Measurements from ENCODE around the gene GPC5.
A peak's percentile ranks its signal among the peaks of the same experiment; 100 is the strongest.

The GPC5 gene

DNA sequence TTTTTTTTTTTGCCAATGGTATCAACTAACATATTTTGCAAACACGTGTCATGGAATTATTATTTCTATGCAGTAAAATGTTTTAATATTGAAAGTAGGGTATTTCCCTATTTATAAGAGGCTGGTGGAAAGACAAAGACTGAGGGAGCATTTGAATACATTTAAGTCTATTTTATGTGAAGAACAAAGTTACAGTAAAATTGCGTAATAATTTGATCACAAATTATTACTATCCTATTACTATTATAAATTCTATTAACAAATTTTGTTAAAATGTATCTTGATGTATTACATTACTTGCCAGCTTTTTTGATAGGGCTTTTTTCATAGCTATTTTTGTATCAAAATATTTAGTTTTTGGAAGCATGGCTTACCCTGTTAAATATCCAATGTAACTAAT is 58.4 kb downstream of the GPC5 start:
- no peak for DNase-seq (ENCODE audit: low spot score)

DNA sequence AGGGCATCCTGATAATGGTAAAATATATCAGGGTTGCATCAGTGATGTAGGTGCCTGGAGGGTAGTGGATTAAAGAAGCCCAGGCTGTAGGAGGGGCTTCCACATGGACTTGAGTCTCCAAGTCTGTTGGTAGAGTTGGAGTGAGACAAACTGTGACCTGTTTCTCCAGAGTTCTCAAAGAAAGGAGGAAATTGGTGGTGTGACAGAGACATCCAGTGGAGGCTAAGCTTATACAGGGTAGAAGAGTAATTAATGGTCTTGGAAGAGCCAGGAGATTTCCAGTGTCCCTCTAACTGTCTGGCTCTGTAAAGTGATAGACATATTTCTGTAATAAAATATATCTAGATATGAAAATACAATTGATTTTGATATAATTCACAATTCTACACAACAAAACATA is 61.1 kb downstream of the GPC5 start:
- DNase-seq (ENCODE audit: low spot score) = no peak

DNA sequence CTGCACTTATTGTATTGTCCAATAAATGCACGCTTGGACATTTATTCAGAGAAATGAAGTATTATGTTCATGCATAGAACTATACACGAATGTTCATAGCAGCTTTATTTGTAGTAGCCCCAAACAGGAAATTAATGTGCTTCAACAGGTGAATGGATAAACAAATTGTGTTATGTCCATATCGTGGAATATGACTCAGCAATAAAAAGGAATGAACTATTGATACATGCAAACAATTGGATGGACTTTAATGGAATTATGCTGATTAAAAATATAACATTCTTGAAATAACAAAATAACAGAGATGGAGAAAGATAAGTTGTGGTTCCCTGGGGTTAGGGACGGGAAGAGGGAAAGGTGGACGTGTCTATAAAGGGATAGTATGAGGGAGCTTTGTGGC is 65.9 kb downstream of the GPC5 start:
- no peak for DNase-seq (ENCODE audit: low spot score)

DNA sequence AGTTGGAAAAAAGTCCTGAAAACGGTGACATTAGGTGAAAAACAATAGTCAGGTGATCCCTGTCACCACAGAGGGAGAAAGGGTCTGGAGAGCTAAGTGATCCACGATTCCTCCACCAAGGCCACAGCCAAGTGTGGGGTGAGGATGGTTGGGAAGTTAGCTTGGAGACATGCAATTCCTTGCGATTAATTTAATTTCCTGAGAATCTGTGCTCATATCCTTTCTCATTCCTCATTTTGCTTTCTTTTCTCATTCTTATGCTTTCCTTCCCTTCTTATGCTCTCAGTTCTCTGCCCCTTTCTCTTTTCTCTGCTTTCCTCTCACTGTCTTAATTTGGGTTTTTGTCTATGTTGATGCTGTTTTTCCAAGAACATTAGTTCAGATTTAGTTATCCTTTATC is 68.8 kb downstream of the GPC5 start:
- DNase-seq (ENCODE audit: low spot score) = no peak

DNA sequence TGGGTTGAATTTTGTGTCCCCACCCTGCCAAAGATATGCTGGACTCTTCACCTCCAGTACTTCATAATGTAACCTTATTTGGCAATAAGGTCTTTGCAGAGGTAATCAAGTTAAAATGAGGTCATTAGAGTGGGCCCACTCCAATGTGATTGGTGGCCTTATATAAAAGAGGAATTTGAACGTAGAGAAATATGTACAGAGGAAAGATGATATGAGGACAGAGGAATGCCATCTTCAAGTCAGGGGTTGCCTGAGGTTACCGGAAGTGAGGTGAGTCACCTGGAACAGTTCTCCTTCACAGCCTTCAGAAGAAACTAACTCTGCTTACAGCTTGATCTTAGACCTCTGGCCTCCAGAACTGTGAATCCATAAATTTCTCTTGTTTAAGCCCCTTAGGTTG is 69.9 kb downstream of the GPC5 start:
- peak; percentile 32 for DNase-seq (ENCODE audit: low spot score)

DNA sequence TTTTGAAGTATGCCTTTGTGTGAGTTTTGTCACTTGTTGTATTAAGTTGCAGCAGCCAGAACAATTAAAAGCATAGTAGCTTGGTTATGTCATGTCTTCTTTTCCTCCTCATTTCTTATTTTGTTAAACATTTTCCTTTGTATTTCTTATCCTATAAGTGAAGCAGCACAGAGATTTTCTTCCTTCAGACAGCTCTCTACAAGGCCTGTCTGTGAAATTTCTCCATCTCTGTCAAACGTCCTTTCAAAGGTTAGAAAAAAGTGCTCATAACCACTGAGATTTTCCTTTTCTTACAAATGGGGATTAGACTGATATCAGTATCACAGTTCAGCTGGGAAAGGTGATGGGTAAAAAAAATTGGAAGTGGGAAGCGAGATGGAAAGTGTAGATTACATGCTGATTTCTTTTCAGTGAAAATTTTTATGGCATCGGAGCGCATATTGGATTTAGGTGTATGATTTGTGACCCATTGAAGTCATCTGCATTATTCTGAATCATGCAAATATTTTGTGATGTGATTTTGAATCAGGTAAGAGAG is 71.7 kb downstream of the GPC5 start:
- DNase-seq (ENCODE audit: low spot score) = no peak

DNA sequence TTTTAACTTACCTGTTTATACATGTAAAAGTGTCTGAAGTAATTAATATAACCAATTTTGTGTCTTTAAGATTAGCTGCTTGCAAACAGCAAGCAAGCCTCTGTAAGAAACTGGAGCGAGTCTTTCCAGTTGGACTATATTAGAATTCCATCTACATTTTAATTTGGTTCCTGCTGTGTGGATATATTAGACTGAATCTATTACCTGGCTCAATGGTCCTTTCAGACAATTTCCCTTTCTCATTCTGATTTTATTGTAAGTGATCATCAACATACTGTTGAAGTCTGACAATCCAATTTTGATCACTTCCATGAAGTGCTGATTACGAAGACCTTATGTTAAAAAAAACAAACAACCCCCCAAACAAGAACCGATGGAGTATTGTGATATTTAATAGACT is 72.3 kb downstream of the GPC5 start:
- DNase-seq (ENCODE audit: low spot score) = no peak

DNA sequence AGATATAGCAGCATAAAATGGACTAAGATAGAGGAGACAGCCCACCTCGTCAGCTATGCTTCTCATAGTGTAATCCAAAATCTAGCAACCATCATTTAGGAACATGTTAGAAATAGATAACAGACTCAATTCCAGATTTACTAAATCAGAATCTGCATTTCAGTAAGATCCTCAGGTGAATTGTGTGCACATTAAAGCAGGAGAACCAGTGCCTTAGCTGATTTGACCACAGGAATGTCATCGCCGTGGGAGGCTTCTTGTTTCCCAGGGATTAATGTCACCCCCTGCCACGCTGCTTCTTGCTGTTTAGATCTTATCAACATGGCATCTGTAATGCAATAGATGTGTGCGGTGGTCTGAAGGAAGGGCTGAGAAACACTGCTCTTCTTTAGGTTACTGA is 84.0 kb downstream of the GPC5 start:
- peak; percentile 39 for DNase-seq (ENCODE audit: low spot score)

DNA sequence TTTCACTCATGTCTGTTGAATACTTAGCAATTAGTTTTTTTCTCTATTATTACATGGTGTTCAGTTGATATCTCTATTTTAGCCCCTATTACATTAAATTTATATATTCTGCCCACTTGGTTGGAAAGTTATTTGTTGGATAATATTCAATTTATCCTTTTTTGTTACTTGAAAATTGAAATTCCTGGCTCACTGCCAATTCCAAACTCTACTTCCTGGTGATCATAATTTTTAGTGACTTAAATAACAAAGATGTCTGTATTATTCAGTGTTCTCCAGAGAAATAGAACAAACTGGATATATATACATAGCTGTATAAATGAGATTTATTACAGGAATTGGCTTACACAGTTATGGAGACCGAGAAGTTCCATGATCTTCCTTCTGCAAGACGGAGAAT is 93.6 kb downstream of the GPC5 start:
- no peak for DNase-seq (ENCODE audit: low spot score)

DNA sequence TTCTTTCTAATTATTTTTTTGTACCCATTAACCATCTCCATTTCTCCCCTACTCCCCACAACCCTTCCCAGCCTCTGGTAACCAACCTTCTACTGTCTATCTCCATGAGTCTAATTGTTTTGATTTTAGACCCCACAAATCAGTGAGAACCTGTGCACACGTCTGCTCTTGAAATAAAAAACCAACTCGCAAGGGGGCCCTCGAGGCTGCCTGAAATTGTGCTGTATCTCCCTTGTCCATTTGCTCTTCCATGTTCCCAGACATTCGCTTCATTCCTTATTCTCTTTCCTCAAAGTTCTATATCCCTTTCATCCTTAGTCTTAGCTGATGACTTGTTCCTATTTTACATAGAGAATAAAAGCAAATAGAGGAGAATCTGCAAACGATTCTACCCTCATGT is 95.0 kb downstream of the GPC5 start:
- DNase-seq (ENCODE audit: low spot score) = no peak

DNA sequence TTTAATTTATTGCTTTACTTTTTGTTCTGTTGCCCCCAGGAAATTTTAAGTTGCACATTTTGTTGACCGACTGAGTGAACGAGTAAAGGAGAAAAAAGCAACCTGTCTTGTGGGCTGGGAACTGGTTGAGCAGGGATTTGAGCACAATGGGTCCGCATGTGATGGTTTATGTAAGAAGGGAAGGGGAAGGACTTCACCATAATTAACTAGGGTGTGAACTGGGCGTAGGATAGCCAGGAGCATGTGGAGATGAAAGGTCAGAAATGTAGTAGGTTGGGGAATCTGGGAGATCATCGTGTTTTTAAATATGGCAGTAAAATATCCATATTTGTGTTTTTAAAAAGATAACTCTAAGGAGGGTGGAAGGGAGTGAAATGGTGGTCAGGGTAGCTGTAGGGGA is 99.9 kb downstream of the GPC5 start:
- DNase-seq (ENCODE audit: low spot score) = no peak

DNA sequence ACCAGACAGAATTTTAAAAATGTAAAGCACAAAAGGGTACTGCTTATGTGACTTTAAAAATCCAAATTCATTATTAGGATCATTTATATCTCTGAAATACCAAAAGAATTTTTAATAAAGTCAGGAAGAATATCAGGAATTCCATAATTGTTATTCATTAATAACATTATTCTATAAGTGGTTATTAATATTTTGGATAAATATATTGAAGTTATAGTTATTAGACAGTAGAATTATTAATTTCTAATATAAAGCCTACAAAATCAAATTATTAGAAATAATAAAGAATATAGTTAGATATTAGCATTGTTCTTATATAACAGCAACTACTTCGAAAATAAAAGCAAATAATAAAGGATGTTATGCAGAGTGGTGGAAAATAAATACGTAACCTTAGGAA is 105.8 kb downstream of the GPC5 start:
- DNase-seq (ENCODE audit: low spot score) = no peak

DNA sequence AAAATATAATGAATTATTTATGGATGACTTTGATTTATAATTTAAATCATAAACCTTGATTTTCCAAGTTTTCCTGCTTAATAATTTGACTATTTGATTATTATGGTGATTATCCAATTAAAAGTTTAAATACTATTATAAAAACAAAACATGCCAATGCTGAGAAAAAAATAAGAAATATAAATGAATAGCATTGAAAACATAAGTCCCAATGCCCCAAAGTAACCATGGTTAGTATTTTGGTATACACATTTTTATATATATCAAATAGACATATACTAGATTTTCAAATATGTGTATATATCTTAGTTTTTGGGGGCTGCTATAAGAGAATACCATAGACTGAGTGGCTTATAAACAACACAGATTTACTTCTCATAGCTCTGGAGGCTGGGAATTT is 108.3 kb downstream of the GPC5 start:
- no peak for DNase-seq (ENCODE audit: low spot score)

DNA sequence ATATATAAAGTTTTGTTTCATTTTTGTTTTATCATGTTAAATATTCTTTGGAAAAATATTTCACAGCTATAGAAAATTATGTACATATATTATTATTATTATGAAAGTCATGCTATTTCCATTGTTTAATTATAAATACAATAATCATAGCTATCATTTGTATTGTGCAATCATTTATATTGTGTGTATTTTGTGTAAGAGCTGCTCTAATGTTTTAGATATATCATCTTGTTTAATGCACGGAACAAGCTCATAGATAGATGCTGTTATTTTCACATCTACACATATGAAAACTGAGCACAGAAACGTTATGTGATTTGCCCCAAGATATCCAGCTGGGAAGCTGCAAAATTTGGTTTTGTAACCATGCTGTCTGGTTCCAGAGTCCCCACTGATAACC is 111.6 kb downstream of the GPC5 start:
- DNase-seq (ENCODE audit: low spot score) = no peak

DNA sequence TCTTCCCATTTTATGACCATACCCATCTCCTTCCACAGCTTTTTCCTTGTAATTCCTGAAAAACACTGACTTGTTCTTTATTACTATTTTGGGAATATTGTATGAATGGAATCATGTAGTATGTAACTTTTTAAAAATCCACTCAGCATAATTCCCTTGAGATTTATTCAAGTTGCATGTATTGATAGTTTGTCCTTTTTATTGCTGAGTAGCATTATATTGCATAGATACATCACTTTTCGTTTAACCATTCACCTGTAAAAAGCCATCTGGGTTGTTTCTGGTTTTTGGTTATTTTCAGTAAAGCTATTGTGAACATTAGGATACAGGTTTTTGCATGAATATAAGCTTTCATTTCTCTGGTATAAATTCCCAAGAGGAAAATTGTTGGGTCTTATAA is 115.4 kb downstream of the GPC5 start:
- DNase-seq (ENCODE audit: low spot score) = no peak

DNA sequence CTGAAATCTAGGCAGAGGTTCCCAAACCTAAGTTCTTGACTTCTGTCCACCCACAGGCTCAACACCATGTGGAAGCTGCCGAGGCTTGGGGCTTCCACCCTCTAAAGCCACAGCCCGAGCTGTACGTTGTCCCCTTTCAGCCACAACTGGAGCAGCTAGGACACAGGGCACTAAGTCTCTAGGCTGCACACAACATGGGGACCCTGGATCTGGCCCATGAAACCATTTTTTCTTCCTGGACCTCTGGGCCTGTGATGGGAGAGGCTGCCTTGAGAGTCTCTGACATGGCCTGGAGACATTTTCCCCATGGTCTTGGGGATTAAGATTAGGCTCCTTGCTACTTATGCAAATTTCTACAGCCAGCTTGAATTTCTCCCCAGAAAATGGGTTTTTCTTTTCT is 118.4 kb downstream of the GPC5 start:
- DNase-seq (ENCODE audit: low spot score) = no peak

DNA sequence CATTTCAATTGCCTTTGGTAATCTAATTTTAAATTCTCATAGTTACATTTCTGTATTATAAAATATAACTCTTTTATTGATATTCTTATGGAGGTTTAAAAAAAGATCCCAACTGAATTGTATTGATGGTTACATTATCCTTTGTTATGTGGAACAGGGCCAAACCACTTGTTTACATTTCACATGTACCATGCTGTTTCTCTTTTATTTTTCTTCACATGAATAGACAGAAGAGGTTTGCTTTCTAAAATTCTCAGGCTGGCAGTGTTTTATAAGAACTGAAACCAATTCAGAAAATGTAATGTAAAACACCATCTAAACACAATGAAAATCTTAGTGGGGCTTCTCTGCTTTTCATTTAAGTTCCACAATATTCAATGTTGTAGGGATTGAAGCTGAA is 122.5 kb downstream of the GPC5 start:
- DNase-seq (ENCODE audit: low spot score) = no peak

DNA sequence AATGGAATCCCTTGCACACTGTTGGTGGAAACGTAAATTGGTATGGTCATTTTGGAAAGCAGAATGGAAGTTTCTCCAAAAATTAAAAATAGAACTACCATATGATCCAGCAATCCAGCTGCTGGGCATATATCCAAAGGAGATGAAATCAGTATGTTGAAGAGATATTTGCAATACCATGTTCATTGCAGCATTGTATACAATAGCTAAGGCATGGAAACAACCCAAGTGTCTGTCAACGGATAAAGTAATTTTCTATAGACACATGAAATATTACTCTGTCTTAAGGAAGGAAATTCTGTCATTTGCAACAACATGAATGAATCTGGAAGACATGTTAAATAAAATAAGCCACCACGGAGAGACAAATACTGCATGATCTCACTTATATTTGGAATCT is 124.7 kb downstream of the GPC5 start:
- DNase-seq (ENCODE audit: low spot score) = no peak

DNA sequence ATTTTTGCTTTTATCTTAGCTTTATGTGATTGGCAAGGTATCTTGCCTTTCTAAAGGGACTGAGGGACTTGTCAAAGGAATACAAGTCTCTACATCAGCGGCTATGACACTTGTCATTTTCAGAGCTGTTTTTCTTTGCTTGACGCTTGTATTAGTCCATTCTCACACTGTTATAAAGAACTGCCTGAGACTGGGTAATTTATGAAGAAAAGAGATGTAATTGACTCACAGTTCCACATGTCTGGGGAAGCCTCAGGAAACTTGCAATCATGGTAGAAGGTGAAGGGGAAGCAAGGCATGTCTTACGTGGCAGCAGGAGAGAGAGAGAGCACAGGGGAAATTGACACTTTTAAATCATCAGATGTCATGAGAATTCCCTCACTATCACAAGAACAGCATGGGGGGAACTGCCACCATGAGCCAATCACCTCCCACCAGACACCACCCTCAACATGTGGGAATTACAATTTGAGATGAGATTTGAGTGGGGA is 128.2 kb downstream of the GPC5 start:
- DNase-seq (ENCODE audit: low spot score) = no peak

DNA sequence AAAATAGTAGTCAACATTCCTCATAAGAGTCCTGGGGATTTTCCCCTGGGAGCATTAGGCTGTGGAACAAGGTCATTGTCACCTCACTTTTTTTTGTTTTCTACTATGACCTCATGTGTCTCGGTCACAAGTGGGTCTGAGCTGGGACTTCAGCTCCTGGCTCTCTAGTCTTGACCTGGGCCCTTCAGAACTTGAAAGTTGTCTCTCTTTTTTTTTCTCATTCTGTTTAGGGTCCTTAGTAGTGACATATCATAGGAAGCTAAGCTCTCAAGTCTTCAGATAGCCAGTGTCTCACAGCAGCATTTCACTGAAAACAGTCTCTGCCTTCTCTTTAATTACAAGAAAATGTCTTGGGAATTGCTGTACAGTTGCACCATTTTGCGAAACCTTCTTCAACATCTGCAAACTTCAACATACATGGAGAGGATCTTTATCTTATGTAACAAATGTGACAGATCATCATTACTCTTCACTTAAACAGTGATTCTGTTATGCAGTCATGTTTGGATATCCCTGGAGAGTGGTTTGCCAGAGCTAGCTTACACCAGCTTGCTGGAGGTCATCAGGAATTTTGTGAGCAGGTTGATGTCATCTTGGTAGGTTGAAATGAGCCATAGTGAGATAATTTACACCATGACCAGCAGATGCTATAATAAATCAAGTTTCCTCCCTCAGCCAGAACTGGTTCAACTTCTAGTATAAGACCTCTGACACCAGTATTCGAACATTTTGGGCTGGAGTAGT is 131.5 kb downstream of the GPC5 start:
- no peak for DNase-seq (ENCODE audit: low spot score)

DNA sequence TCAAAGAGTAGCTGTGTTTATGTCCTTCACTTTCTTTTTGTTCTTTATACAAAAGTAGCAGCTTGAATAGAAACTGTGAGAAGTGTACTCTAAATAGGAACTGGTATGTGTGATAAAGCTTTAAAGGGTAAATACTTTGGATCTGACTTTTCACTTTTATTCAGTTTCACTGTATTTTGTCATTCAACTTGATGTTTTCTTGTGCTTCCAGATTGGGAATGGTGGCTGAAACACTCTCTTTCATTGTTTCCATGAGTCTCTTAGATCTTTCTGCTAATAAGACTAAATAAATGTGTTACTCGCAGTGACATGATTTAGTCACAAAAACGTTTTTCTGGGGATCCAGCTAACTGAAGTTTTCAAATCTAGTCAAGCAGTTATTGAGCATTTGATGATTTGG is 133.2 kb downstream of the GPC5 start:
- no peak for DNase-seq (ENCODE audit: low spot score)

DNA sequence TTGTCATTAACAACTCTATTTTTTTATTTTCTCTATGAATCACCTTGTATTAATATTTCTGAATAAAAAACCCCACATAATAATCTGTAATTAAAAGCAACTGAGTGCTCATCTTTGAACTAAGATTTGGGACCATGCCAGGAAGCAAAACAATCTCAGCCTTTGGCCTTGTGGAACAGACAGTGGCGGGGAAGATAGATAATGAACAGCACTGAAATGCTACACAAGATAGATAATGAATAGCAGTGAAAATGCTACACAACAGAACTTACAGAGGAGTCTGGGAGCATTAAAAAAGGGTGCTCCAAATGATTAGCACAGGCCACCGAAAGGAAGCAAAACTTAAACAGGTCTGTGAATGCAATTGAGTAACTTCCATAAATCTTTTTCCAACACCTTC is 134.9 kb downstream of the GPC5 start:
- DNase-seq (ENCODE audit: low spot score) = no peak

DNA sequence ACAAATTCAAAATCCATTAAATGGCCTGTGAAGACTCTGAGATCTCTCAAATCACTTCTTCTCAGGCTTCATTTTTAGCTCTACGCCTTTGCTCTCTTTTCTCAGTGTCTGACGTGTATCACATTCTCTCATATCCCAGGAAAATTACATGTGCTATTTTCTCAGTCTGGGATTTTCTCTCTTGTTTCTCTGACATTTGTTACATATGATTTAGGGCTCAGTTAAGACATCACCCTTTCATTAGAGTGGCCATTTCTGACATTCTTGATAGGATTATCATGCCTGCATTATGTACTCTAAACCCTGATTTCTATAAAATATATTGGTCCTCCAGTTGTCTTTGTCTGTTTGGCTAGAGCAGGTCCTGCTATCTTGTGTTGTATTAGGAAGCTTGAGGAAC is 136.6 kb downstream of the GPC5 start:
- no peak for DNase-seq (ENCODE audit: low spot score)

DNA sequence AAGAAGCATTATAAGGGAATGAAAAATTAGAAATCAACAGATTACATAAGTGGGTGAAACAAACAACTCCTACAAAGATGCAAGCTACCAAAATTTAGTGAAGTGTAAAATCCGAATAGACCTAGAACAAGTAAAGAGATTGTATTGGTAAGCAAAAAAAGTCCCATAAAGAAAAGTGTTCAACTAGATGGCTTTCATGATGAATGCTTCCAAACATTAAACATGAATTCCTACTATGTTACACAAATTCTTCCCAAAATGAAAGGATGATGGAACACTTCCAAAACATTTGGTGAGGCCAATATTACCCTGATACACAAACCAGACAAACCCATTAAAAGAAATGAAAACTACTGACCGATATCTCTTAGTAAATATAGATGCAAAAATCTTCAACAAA is 139.0 kb downstream of the GPC5 start:
- no peak for DNase-seq (ENCODE audit: low spot score)

All from LoVo (cell line).